Smooth muscle cell of the brain vasculature (primary cell): ENCODE data around the gene DOCK2.
"Not testable (repeated sequence)": the region's sequence is repeated elsewhere in the genome, so short reads cannot be mapped to it uniquely, and the experiment has no call there.

Experiments
- DNase-seq: peaks from one replicate; pipeline ENCODE4 v3.0.0-alpha.2; 2012; ENCODE audit warnings: low read depth, low spot score

DOCK2 gene

DNA sequence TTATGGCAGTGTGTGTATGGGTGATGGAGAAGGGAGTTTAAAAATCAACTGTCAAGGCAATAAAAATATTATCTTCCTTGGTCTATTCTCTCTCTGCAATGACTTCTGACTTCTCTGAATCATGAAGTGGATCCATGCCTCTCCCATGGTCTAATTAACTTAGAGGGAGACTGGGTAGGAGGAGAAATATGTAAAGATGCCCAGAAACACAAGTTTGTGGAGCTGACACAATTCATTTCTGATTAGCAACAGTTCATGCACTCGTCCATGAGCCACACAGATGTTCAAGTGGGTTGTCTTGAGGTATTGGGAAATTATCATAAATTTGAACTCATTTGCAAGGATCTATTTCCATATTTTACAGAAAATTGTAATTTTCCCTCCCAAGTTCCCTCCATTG is 305.1 kb downstream of the DOCK2 start:
- DNase-seq = no peak

DNA sequence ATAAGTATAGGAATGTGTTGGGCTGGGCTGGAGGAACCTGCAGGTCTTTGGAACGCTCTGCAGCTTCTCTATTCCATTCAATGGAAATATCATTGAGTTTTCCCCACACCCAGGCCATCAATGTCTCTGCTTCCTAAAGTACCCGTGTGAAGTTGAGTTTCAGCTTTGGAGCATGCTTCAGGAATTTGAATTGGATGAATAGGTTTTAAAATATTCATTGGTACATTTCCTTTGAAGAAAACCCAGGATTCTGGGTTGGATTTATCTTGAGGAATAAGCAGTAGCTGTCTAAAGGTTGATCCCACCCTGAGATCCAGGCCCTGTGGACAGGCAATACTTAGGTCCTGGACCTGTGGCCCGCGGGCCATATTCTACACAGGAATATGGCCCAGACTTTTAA is 306.0 kb downstream of the DOCK2 start:
- DNase-seq = no peak

GRCh38 chr5:169944115-169944514 is 307.0 kb downstream of the DOCK2 start:
- DNase-seq = no peak

DNA sequence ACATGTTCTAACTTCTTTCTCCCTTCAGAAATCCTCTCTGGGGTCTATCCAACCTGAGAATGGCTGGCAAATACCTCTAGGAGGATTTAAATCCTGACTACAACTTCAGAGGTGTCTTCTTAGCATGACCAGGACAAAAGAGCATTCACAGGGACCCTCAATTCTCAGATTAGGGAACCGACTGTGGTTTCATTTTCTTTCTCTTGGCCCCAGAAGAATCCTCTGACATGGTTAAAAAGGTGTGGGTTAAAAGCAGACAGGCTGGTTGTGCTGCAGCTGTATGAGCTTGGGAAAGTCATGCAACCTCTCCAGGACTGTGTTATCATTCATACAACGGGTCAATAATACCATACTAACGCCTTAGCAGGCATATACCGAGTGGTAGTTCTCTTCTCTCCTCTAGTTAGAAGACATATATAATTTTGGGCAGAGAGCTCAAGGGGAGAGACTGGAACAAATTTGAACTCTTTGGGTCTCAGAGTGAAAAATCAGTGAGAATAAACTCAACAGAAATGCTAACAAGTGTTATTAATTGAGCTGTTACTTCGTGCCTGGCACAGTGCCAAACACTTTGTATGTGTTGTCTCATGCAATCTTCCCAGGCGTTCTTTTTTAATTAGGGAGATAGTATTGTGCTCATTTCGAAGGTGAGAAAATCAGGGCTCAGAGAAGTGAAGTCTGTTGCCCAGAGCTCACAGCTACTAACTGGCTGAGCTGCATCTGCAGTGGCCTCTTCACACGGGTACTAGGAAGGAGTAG is 308.0 kb downstream of the DOCK2 start:
- no peak for DNase-seq

DNA sequence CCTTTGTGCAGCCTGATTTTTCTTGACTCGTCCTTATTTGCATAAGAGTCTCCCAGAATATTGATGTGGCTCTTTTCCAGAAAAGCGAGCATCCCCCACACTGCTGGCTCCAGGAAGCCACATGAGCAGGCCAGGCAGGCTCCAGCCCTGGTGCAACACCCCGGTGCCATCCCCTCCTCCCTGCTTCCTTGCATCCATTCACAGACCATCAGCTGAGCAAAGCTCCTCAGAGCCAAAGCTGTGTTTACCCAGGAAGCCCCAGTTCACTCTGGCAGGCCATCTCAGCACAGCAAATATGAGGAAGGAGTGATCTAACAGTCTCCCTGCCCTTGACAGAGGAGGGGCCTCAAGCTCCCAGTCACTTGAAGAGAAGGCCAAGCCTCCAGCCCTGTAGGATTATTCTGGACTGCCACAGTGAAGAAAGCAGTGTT is 308.8 kb downstream of the DOCK2 start:
- peak; percentile 78 for DNase-seq

- no peak for DNase-seq
These were observed 309.7 kb downstream of the DOCK2 start for GRCh38 chr5:169946743-169947295.

GRCh38 chr5:169950333-169950732 is 313.3 kb downstream of the DOCK2 start:
- no peak for DNase-seq

- DNase-seq = not testable (repeated sequence)
These were observed 316.1 kb downstream of the DOCK2 start for GRCh38 chr5:169953196-169953595.

DNA sequence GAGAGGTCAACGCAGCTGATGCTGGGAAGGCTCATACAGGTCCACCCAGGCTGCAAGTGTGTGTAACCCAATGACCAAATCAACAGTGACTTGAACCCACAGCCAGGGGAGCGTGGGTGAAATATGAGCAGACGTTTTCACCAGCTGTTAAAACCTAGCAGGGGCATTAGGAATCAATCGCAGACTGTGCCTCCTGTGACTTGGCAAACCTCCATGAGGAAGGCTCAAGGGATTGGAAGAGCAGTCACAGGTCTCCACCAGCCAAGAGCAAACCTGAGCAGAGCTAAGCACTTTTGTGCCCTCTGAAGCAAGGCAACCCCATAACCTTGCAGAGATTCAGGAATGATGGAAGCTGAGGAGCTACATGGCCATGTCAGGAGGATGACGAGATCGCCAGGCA is 317.7 kb downstream of the DOCK2 start:
- no peak for DNase-seq

DNA sequence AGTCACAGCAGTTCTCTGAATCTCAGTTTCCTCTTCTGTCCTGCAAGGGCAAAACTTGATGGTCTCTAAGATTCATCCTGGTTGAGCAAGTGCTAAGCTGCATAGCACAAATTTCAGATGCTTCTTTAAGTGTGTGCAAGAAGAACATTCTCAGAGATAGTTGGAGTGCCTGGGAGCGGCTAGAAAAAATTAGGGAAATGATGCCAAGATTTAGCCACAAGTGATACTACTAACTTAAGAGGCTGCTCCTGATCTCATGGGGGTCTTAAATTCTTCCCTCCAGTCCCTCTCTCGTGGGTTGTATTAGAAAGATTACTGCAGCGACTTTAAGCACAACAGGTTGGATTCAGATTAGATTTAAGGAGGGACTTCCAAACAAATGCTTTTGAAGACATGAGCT is 319.1 kb downstream of the DOCK2 start:
- no peak for DNase-seq

DNA sequence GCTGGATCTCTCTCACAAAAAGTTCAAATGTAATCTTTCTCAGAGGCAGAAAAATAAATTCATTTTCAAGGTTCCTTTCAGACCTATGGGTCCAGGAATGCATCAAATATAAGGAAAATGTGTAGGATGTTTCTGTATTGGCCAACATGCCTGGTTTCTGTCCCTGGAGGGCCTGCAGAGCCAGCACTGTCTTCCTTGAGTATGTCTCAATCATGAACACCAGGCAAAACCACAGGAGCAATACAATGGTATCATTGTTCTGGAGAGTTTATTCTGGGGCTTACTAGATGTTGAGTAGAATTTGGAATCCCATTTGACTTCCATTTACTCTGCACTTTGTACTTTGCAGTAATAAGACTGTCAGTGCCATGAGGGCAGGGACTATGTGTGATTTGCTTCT is 319.7 kb downstream of the DOCK2 start:
- no peak for DNase-seq

DNA sequence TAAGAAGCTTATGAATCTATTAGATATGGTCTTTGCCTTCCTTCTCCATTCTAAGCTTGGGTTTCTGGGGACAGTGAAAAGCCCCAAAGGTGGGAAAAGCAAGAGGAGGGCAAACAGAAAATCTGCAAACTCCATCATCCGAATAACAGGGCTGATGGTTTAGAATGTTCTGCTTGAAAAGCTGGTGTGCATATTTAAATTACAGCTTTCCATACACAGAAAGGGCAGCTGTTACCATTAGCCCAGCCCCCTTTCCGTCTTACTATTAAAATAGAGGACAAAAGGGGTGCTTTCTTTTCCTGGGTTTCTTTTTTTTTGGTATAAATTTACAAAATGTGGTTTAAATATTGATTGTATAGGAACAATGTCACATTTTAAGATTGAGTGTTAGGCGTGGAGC is 321.2 kb downstream of the DOCK2 start:
- no peak for DNase-seq

DNA sequence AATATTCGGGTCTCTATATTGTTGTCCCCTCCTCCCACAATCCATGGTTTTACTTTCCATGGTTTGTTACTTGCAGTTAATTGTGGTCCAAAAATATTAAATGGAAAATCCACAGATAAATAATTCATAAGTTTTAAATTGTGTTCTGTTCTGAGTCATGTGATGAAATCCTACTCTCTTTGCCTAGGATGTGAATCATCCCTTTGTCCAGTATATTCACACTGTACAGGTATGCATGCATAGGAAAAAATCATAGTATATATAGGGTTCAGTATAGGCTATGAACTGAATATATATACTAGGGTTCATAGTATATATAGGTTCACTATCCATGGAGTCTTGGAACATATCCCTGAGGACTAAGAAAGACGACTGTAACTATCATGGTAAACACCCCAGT is 323.6 kb downstream of the DOCK2 start:
- no peak for DNase-seq

- DNase-seq = no peak
These were observed 327.2 kb downstream of the DOCK2 start for GRCh38 chr5:169964246-169964645.

- DNase-seq = no peak
These were observed 333.3 kb downstream of the DOCK2 start for GRCh38 chr5:169970339-169970738.

- DNase-seq = peak; percentile 40
These were observed 334.1 kb downstream of the DOCK2 start for GRCh38 chr5:169970911-169971765.

DNA sequence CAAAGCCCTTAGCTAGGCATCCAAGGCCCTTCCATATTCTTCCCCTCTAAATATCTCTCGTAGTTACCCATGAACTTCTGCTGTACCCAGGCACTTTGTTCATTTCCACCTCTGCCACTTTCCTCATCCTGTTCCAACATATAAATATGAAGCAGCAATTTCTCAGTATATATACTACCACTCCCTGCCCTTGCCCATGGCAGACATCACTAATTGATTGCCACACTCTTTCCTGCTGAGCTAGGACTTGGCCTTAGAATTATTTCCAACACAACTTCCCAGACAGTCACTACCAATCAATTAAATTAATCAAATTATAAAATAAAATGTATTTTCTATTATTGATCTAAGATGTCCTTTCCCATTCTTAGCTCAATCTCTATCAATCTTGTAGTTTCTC is 334.7 kb downstream of the DOCK2 start:
- no peak for DNase-seq

DNA sequence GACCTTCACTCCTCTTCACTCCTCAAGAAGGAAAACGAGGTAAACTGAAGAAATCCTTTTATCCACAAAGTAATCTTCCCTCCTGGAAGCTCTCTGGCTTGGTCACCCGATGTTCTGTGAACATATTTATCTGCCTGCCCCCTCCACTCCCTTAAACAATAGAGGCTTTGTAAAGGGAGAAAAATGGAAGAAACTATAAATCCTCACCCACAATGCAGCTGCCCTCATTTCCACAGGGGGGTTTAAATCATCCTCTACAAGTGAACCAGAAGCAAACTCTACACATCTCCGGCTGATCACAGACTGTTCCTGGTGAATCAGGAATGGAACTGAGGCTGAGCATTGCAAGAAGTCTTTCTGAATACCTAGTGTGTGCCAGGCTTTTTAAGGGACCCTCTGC is 336.0 kb downstream of the DOCK2 start:
- no peak for DNase-seq

- DNase-seq = no peak
These were observed 337.2 kb downstream of the DOCK2 start for GRCh38 chr5:169974121-169974770.

- no peak for DNase-seq
These were observed 341.6 kb downstream of the DOCK2 start for GRCh38 chr5:169978714-169979113.

DNA sequence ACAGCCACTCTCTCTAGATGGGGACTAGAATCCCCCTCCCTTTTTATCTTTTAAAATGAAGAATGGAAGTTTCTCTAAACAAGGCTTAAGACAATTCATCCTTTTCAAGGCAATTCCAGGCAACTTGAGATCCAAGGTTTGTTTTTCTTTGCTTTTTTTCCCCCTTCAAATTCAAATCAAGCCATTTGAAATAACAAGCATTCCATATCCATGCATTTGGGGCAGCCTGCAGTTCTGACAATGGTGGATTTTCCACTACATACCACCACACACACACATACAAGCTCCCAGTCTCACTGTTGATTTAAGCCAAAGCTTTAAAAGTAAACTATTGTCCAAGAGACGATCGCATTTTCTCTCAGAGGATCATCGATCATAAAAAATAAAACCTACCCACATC is 342.8 kb downstream of the DOCK2 start:
- no peak for DNase-seq

- DNase-seq = peak; percentile 89
These were observed 343.5 kb downstream of the DOCK2 start, which contains the start of gene INSYN2B for GRCh38 chr5:169980418-169981053. Gene INSYN2B, minus strand, starts transcription at chr5:169980495. Its CDS starts 96,597 bp downstream, at chr5:169883898.
